Chondrocyte (in vitro differentiated cells): ENCODE data around the gene ZNF304. TPM values are rescaled to one million over a fixed set of nuclear protein-coding genes. Genes with fewer than 3 reads are reported as not detected.

Source experiments
- DNase-seq: peaks from one replicate; pipeline ENCODE4 v3.0.0; 2021; ENCODE audit warnings: mixed read lengths, low spot score
- H3K27ac Mint-ChIP-seq: one replicate; pipeline ENCODE4 v1.8.0; 2021; ENCODE audit warnings: mild to moderate bottlenecking, moderate library complexity, mixed read lengths; ENCODE audit not compliant: unreplicated experiment
- H3K27me3 Mint-ChIP-seq: 2 replicates; pipeline ENCODE4 v1.8.0; 2021; ENCODE audit warnings: low read depth, mixed read lengths
- H3K36me3 Mint-ChIP-seq: 2 replicates; pipeline ENCODE4 v1.8.0; 2021; ENCODE audit warnings: low read depth, mixed read lengths
- H3K4me1 Mint-ChIP-seq: 2 replicates; pipeline ENCODE4 v1.8.0; 2021; ENCODE audit warnings: low read depth, mild to moderate bottlenecking, mixed read lengths
- H3K4me3 Mint-ChIP-seq: one replicate; pipeline ENCODE4 v1.8.0; 2021; ENCODE audit warnings: mild to moderate bottlenecking, moderate library complexity, mixed read lengths; ENCODE audit not compliant: unreplicated experiment
- H3K9me3 Mint-ChIP-seq: 2 replicates; pipeline ENCODE4 v1.8.0; 2021; ENCODE audit warnings: low read depth, mixed read lengths
- CTCF ChIP-seq: fragments of 200-600 bp; sonication (generic); IDR thresholded peaks from 2 replicates; pipeline ENCODE4 v1.5.0; 2021; ENCODE audit warnings: antibody characterized with exemption, mild to moderate bottlenecking, moderate library complexity
- long read RNA-seq: library from polyadenylated mRNA; stranded (forward); transcript quantifications from one replicate; pipeline ENCODE4 v2.0.0, GENCODE V29; 2021
- total RNA-seq: library from RNA; stranded (reverse); gene quantifications from 3 replicates; pipeline ENCODE4 v1.2.1, GENCODE V29; 2021

ZNF304 gene
- total RNA-seq: 7.5 to 9.6 TPM (median 8.0 TPM) in 3 replicates
- long read RNA-seq, full-length matches to known transcripts: 9 of 12 reads
- long read RNA-seq, partial matches to known transcripts: 0 of 12 reads
- long read RNA-seq, other reads (novel, unspliced or antisense): 3 of 12 reads

- peak within 1 kb of the TSS; percentile 96 for H3K27ac Mint-ChIP-seq
- H3K27me3 Mint-ChIP-seq: no peaks in the 10 kb centered on the region
- peaks cover 39% of the 10 kb centered on the region for H3K36me3 Mint-ChIP-seq
- DNase-seq: peak; percentile 96
- TF ChIP-seq CTCF: no peak
- H3K9me3 Mint-ChIP-seq: peaks cover 14% of the 10 kb centered on the region
- H3K4me3 Mint-ChIP-seq: peak within 1 kb of the TSS; percentile 93
- H3K4me1 Mint-ChIP-seq: peaks cover 37% of the 10 kb centered on the region
Measured at GRCh38 chr19:57350877-57351805, at the start of gene ZNF304. Gene ZNF304 (plus strand): TSS chr19:57351271. CDS start chr19:57351665, 394 bp downstream.

GRCh38 chr19:57302020-57302465 lies 49.0 kb upstream of the ZNF304 start:
- peak; percentile 23 for TF ChIP-seq CTCF
- Mint-ChIP-seq H3K4me1 (peaks cover 29% of the 10 kb centered on the region), H3K4me3 (no peak overlapping the region), H3K27me3 (no peaks in the 10 kb centered on the region), H3K27ac (no peak overlapping the region), H3K36me3 (peaks cover 33% of the 10 kb centered on the region), H3K9me3 (no peaks in the 10 kb centered on the region)
- no peak for DNase-seq

- Mint-ChIP-seq H3K27ac (no peak overlapping the region), H3K36me3 (peaks cover 28% of the 10 kb centered on the region), H3K4me3 (no peak overlapping the region), H3K9me3 (no peaks in the 10 kb centered on the region), H3K27me3 (no peaks in the 10 kb centered on the region), H3K4me1 (peaks cover 29% of the 10 kb centered on the region)
- TF ChIP-seq CTCF: no peak
- DNase-seq: no peak
Measured at GRCh38 chr19:57302727-57303401, 48.2 kb upstream of the ZNF304 start.

GRCh38 chr19:57305056-57305455 lies 46.0 kb upstream of the ZNF304 start:
- Mint-ChIP-seq H3K27me3 (no peaks in the 10 kb centered on the region), H3K4me1 (peaks cover 29% of the 10 kb centered on the region), H3K27ac (no peak overlapping the region), H3K36me3 (peaks cover 20% of the 10 kb centered on the region), H3K9me3 (no peaks in the 10 kb centered on the region), H3K4me3 (no peak overlapping the region)
- TF ChIP-seq CTCF: no peak
- DNase-seq: no peak

- Mint-ChIP-seq H3K4me3 (no peak overlapping the region), H3K4me1 (peaks cover 5% of the 10 kb centered on the region), H3K36me3 (peaks cover 5% of the 10 kb centered on the region), H3K27ac (no peak overlapping the region), H3K9me3 (no peaks in the 10 kb centered on the region), H3K27me3 (no peaks in the 10 kb centered on the region)
- no peak for TF ChIP-seq CTCF
- DNase-seq: no peak
Measured at GRCh38 chr19:57308514-57308913, 42.6 kb upstream of the ZNF304 start.
